K562 (cell line): ENCODE measurements around the gene GPATCH4. TPM values are rescaled to one million over a fixed set of nuclear protein-coding genes. Genes with fewer than 3 reads are reported as not detected.

Source experiments
- ATAC-seq: fragments of 200-7000 bp; cut with Tn5 transposase; 3 replicates; pipeline ENCODE4 v1.9.1; 2020; ENCODE audit warnings: moderate library complexity
- BruUV-seq: library from RNA; stranded (reverse); fragments of 400-500 nt; replicated peaks from 2 replicates; lab custom pipeline; 2021; lab: Mats Ljungman, UMichigan
- CTCF ChIA-PET: fragments of 300-600 bp; formaldehyde crosslinking; extraction: SDS; loops from one replicate; lab custom pipeline; 2021; ENCODE audit warnings: low intra/inter-chr PET ratio; lab: Yijun Ruan, JAX
- POLR2A ChIA-PET: fragments of 300-600, 350-650 bp; sonication (Branson Sonifier 250); formaldehyde crosslinking; extraction: SDS; loops from one replicate; lab custom pipeline; 2021; ENCODE audit warnings: antibody characterized with exemption, inconsistent platforms; lab: Yijun Ruan, JAX
- DNase-seq, 4 experiments: peaks; one replicate each; pipeline versions ENCODE4 v3.0.0 to v3.0.0-alpha.2; 2011 to 2018; ENCODE audit warnings: low spot score in 3 of 4, mixed read lengths in 3 of 4; ENCODE audit errors: extremely low read depth in 1 of 4
- FAIRE-seq: peaks from 2 replicates; lab custom pipeline; 2011; peaks lifted over from hg19 to GRCh38; lab: Jason Lieb, UNC
- H2AFZ ChIP-seq: 2 replicates; pipeline ENCODE4 v1.6.0; 2011; ENCODE audit warnings: low read depth, low read length, control low read depth, inconsistent platforms
- H3K27ac ChIP-seq: fragments of 200-600 bp; 3 replicates; pipeline ENCODE4 v1.8.0; 2011; ENCODE audit warnings: low read depth, mild to moderate bottlenecking, control low read depth, inconsistent platforms, low read length, moderate library complexity, mixed read lengths; ENCODE audit errors: extremely low read depth
- H3K27me3 ChIP-seq, 2 experiments: fragments of 300-600 bp in 1 of 2; 2 replicates in 1 of 2; 3 replicates in 1 of 2; pipeline versions ENCODE4 v1.6.0 to v1.8.0; 2011; ENCODE audit warnings: inconsistent platforms in 2 of 2, low read length in 2 of 2, mild to moderate bottlenecking in 1 of 2, mixed read lengths in 1 of 2, moderate library complexity in 1 of 2; ENCODE audit not compliant: control insufficient read depth in 2 of 2, insufficient read depth in 2 of 2
- H3K36me3 ChIP-seq: fragments of 300-600 bp; 3 replicates; pipeline ENCODE4 v1.8.0; 2011; ENCODE audit warnings: mild to moderate bottlenecking, low read length, inconsistent platforms; ENCODE audit not compliant: control insufficient read depth, insufficient read depth
- H3K4me1 ChIP-seq, 2 experiments: fragments of 200-600 bp in 1 of 2; replicated peaks in 1 of 2; 2 replicates in 1 of 2; 3 replicates in 1 of 2; pipeline versions ENCODE4 v1.5.1 to v1.8.0; 2011; ENCODE audit warnings: inconsistent platforms in 2 of 2, low read length in 2 of 2, mild to moderate bottlenecking in 1 of 2, mixed read lengths in 1 of 2, moderate library complexity in 1 of 2; ENCODE audit not compliant: control insufficient read depth in 2 of 2, insufficient read depth in 2 of 2
- H3K4me2 ChIP-seq: 2 replicates; pipeline ENCODE4 v1.6.1; 2011; ENCODE audit warnings: low read length, control low read depth, inconsistent platforms, mixed read lengths; ENCODE audit not compliant: insufficient read depth
- H3K4me3 ChIP-seq: fragments of 200-600 bp; sonication (generic), shearing (Covaris generic); 2 replicates; pipeline ENCODE4 v1.5.1; 2016; ENCODE audit warnings: control low read depth, inconsistent platforms
- H3K79me2 ChIP-seq: fragments of 200-600 bp; 3 replicates; pipeline ENCODE4 v1.8.0; 2011; ENCODE audit warnings: low read length, inconsistent platforms; ENCODE audit not compliant: control insufficient read depth, insufficient read depth
- H3K9ac ChIP-seq, 2 experiments: 2 replicates each; pipeline versions ENCODE4 v1.6.0 to v1.6.1; 2011; ENCODE audit warnings: low read depth in 2 of 2, low read length in 2 of 2, control low read depth in 1 of 2, inconsistent platforms in 1 of 2, mild to moderate bottlenecking in 1 of 2, mixed read lengths in 1 of 2; ENCODE audit not compliant: insufficient read depth in 1 of 2
- H3K9me1 ChIP-seq: one replicate; pipeline ENCODE4 v1.6.0; 2011; ENCODE audit warnings: inconsistent platforms, mild to moderate bottlenecking, low read length, moderate library complexity; ENCODE audit not compliant: control insufficient read depth, insufficient read depth
- H3K9me3 ChIP-seq: replicated peaks from 2 replicates; pipeline ENCODE4 v1.5.1; 2011; ENCODE audit warnings: low read depth, low read length, inconsistent platforms; ENCODE audit not compliant: control insufficient read depth, insufficient read depth
- H4K20me1 ChIP-seq: replicated peaks from 2 replicates; pipeline ENCODE4 v1.6.1; 2011; ENCODE audit warnings: low read length, inconsistent platforms, mixed read lengths; ENCODE audit not compliant: control insufficient read depth, insufficient read depth
- COPS2 ChIP-seq: fragments of 450-650 bp; conservative IDR thresholded peaks from 2 replicates; pipeline ENCODE4 v1.6.1; 2016; ENCODE audit warnings: mild to moderate bottlenecking, moderate library complexity
- CREBBP ChIP-seq: IDR thresholded peaks from one replicate; pipeline ENCODE4 v1.6.1; 2012; ENCODE audit warnings: low read depth, mild to moderate bottlenecking, control low read depth, inconsistent platforms, low read length
- MCM7 ChIP-seq, 2 experiments: fragments of 450-650 bp; IDR thresholded peaks; 2 replicates each; pipeline ENCODE4 v1.6.1; 2016 to 2018
- MYBL2 ChIP-seq, 2 experiments: fragments of 450-650 bp in 1 of 2; sonication (generic) in 1 of 2; formaldehyde crosslinking in 1 of 2; IDR thresholded peaks; 2 replicates each; pipeline versions ENCODE4 v1.6.1 to v1.8.1; 2017 to 2022; ENCODE audit warnings: borderline replicate concordance in 1 of 2, inconsistent platforms in 1 of 2, low read depth in 1 of 2, mild to moderate bottlenecking in 1 of 2, missing genetic modification reagents in 1 of 2, moderate library complexity in 1 of 2
- NCOA4 ChIP-seq: fragments of 450-650 bp; IDR thresholded peaks from 2 replicates; pipeline ENCODE4 v1.6.1; 2018; ENCODE audit warnings: mild to moderate bottlenecking; ENCODE audit not compliant: partially characterized antibody
- NR2C1 ChIP-seq, 2 experiments: fragments of 450-650 bp; IDR thresholded peaks; 2 replicates each; pipeline ENCODE4 v1.6.1; 2017; ENCODE audit warnings: mild to moderate bottlenecking in 2 of 2, antibody characterized with exemption in 1 of 2, inconsistent platforms in 1 of 2, missing compliant biosample characterization in 1 of 2, missing genetic modification characterization in 1 of 2
- SIN3A ChIP-seq, 2 experiments: fragments of 150-350 bp in 1 of 2; IDR thresholded peaks; 2 replicates each; pipeline ENCODE4 v1.6.1; 2011 to 2016; ENCODE audit warnings: borderline replicate concordance in 2 of 2, low read depth in 2 of 2, low read length in 2 of 2, mild to moderate bottlenecking in 2 of 2, moderate library complexity in 2 of 2; ENCODE audit not compliant: control insufficient read depth in 1 of 2
- SREBF2 ChIP-seq: sonication (generic); formaldehyde crosslinking; IDR thresholded peaks from 2 replicates; pipeline ENCODE4 v1.4.0; 2020; ENCODE audit warnings: mild to moderate bottlenecking, missing genetic modification reagents
- STAG1 ChIP-seq: sonication (generic); formaldehyde crosslinking; IDR thresholded peaks from 2 replicates; pipeline ENCODE4 v1.5.0; 2020; ENCODE audit warnings: missing genetic modification reagents, borderline replicate concordance
- ZBTB1 ChIP-seq: sonication (generic); formaldehyde crosslinking; IDR thresholded peaks from 2 replicates; pipeline ENCODE4 v1.8.1; 2023; ENCODE audit warnings: missing genetic modification reagents, low read depth, mild to moderate bottlenecking, borderline replicate concordance
- WGBS: fragments of 100-300 bp; shearing (Covaris generic); methylation state at CpG from one replicate; pipeline ENCODE4 v1.1.6; 2016; ENCODE audit warnings: low coverage, mixed read lengths; ENCODE audit not compliant: insufficient coverage; ENCODE audit errors: missing lambda C conversion rate; 5-methylcytosine and 5-hydroxymethylcytosine counted together
- in situ Hi-C: fragments of 300-500 bp; cut with MboI; formaldehyde crosslinking; loops from 4 replicates; pipeline ENCODE4 v1.15.0; 2018; ENCODE audit warnings: inconsistent platforms, mixed read lengths
- intact Hi-C: fragments of 100-400 bp; cut with micrococcal nuclease; formaldehyde crosslinking; loops from 2 replicates; pipeline ENCODE4 v1.14.2; 2022
- polyA plus RNA-seq, 8 experiments: library from polyadenylated mRNA; depleted of rRNA in 4 of 8; stranded (reverse) in 5 of 8; unstranded in 3 of 8; fragments of >200 nt; fragmentation: Nextera tagmentation in 2 of 8; fragmentation: Illumina TruSeq in 1 of 8; extraction: Ambion mirVana in 2 of 8; extraction: Trizol in 1 of 8; gene quantifications; 2 replicates each; pipeline versions ENCODE4 v1.2.1 to v1.2.3, GENCODE V29; 2011 to 2014; ENCODE audit warnings: inconsistent platforms in 1 of 8, missing spikeins in 1 of 8
- total RNA-seq, 7 experiments: library from RNA; depleted of rRNA in 6 of 7; stranded (reverse); fragments of >200 nt in 6 of 7; fragmentation: Illumina TruSeq in 2 of 7; extraction: Trizol in 2 of 7; gene quantifications; 2 replicates each; pipeline versions ENCODE4 v1.2.1 to v1.2.3, GENCODE V29; 2011 to 2021; ENCODE audit warnings: low replicate concordance in 1 of 7
- TF ChIP-seq, protein P1 (sequence below): sonication (generic); formaldehyde crosslinking; IDR thresholded peaks from 2 replicates; pipeline ENCODE4 v1.8.0; 2023; ENCODE audit warnings: missing genetic modification reagents, mild to moderate bottlenecking, borderline replicate concordance
- TF ChIP-seq, protein P2 (sequence below): fragments of 250-450 bp; sonication (Bioruptor Pico); IDR thresholded peaks from 2 replicates; pipeline ENCODE4 v1.4.0; 2020; ENCODE audit warnings: mild to moderate bottlenecking

GPATCH4 gene
- total and polyA plus RNA-seq, 9 of the 15 experiments (the other 6 are each of a cell fraction or from before 2014, with no cell fraction given): 43.7 to 105 (median 76.5) TPM

DNA sequence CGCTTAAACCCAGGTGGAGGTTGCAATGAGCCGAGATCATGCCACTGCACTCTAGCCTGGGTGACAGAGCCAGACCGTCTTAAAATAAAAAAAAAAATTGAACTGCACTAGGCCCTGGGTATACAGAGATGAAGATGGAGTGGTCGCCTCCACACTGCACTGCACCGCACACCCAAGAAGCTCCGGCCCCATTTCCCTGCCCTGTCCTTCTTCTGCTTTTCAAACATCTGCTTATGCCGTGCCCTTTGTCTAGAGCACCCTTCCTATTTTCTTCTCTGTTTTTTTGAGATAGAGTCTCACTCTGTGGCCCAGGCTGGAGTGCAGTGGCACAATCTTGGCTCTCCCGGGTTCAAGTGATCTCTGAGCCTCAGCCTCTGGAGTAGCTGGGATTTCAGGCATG is 46.3 kb downstream of the GPATCH4 start (continued):
- TF ChIP-seq, protein P1, sequence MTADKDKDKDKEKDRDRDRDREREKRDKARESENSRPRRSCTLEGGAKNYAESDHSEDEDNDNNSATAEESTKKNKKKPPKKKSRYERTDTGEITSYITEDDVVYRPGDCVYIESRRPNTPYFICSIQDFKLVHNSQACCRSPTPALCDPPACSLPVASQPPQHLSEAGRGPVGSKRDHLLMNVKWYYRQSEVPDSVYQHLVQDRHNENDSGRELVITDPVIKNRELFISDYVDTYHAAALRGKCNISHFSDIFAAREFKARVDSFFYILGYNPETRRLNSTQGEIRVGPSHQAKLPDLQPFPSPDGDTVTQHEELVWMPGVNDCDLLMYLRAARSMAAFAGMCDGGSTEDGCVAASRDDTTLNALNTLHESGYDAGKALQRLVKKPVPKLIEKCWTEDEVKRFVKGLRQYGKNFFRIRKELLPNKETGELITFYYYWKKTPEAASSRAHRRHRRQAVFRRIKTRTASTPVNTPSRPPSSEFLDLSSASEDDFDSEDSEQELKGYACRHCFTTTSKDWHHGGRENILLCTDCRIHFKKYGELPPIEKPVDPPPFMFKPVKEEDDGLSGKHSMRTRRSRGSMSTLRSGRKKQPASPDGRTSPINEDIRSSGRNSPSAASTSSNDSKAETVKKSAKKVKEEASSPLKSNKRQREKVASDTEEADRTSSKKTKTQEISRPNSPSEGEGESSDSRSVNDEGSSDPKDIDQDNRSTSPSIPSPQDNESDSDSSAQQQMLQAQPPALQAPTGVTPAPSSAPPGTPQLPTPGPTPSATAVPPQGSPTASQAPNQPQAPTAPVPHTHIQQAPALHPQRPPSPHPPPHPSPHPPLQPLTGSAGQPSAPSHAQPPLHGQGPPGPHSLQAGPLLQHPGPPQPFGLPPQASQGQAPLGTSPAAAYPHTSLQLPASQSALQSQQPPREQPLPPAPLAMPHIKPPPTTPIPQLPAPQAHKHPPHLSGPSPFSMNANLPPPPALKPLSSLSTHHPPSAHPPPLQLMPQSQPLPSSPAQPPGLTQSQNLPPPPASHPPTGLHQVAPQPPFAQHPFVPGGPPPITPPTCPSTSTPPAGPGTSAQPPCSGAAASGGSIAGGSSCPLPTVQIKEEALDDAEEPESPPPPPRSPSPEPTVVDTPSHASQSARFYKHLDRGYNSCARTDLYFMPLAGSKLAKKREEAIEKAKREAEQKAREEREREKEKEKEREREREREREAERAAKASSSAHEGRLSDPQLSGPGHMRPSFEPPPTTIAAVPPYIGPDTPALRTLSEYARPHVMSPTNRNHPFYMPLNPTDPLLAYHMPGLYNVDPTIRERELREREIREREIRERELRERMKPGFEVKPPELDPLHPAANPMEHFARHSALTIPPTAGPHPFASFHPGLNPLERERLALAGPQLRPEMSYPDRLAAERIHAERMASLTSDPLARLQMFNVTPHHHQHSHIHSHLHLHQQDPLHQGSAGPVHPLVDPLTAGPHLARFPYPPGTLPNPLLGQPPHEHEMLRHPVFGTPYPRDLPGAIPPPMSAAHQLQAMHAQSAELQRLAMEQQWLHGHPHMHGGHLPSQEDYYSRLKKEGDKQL (CRISPR knock-in tag): no peak
- TF ChIP-seq STAG1 (CRISPR knock-in tag): no peak
- no peak for TF ChIP-seq COPS2
- no peak for TF ChIP-seq MCM7 (IDR thresholded peaks at IDR 0.05)

DNA sequence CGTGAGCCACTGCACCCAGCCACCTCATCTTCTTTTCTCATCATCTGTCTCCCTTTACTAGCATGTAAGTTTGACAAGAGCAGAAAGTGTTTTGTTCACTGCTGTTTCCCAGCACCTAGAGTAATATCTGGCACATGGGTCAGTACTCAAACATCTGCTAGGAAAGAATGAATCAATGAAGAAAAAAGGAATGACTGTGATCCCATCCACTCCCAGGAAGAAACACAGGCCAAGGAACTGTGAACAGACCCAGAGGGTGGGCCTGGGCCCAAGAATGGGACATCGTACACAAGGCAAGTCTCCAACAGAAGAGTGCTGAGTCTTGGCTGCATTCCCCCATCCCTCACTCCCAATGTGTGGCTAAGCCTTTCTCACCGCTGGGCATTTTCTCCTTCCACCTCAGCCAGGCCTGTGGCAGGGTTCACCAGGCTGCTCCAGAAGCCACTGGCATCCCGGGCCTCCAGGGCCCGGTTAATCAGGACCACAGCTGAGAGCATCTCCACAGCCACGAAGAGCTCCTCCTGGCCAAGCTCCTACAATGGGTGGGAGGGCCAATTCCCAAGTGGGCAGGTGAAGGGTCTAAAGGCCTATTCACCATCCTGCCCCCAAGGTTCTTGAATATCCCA is 47.3 kb downstream of the GPATCH4 start:
- Histone ChIP-seq H3K4me3 (no peak overlapping the region), H3K4me2 (no peak overlapping the region), H3K4me1 (no peaks in the 10 kb centered on the region), H3K27me3 (no peaks in the 10 kb centered on the region), H3K9me1 (no peaks in the 10 kb centered on the region), H3K9ac (peak overlapping the region in 1 of 2 experiments; percentile 24; a peak in 2 of 4 replicates), H3K9me3 (no peaks in the 10 kb centered on the region), H4K20me1 (no peaks in the 10 kb centered on the region), H2AFZ (no peak overlapping the region), H3K36me3 (peaks cover 37% of the 10 kb centered on the region; the same call in 2 of the 3 replicates), H3K27ac (no peak overlapping the region), H3K79me2 (no peaks in the 10 kb centered on the region)
- intact Hi-C loops (no loop called here), in situ Hi-C loops (no loop called here)
- ChIA-PET CTCF (no interaction called here), POLR2A (interaction anchor here (0.7 to 1.1 kb wide), 4 partner anchors 10 to 19 kb away, joined by 3 to 6 read pairs (median 4); partner anchors contain the start of gene IQGAP3)
- FAIRE-seq (no peak), DNase-seq (no peak), ATAC-seq (no peak)
- BruUV-seq: no TSS peak
- 69% methylated on average over 6 of the region's 6 CpGs for WGBS
- no peak for TF ChIP-seq NR2C1 (IDR thresholded peaks at IDR 0.05)
- no peak for TF ChIP-seq NR2C1 (tag; IDR thresholded peaks at IDR 0.05)
- TF ChIP-seq, protein P2, sequence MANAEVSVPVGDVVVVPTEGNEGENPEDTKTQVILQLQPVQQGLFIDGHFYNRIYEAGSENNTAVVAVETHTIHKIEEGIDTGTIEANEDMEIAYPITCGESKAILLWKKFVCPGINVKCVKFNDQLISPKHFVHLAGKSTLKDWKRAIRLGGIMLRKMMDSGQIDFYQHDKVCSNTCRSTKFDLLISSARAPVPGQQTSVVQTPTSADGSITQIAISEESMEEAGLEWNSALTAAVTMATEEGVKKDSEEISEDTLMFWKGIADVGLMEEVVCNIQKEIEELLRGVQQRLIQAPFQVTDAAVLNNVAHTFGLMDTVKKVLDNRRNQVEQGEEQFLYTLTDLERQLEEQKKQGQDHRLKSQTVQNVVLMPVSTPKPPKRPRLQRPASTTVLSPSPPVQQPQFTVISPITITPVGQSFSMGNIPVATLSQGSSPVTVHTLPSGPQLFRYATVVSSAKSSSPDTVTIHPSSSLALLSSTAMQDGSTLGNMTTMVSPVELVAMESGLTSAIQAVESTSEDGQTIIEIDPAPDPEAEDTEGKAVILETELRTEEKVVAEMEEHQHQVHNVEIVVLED (CRISPR knock-in tag): no peak
- no peak for TF ChIP-seq SREBF2
- TF ChIP-seq ZBTB1 (CRISPR knock-in tag): no peak
- TF ChIP-seq NCOA4: no peak
- no peak for TF ChIP-seq CREBBP
- TF ChIP-seq MYBL2 (IDR thresholded peaks at IDR 0.05; ENCODE audit: low read depth): no peak
- TF ChIP-seq MYBL2 (CRISPR knock-in tag; IDR thresholded peaks at IDR 0.05; ENCODE audit: borderline replicate concordance): no peak
- TF ChIP-seq SIN3A (IDR thresholded peaks at IDR 0.05; ENCODE audit: borderline replicate concordance in 2 of 2, control insufficient read depth in 1 of 2, low read depth in 2 of 2, low read length in 2 of 2): no peak
